GM08714 (cell line): ENCODE results near the gene ELK1.

Source experiments
- H3K4me3 ChIP-seq: fragments of 200-500 bp; sonication (Bioruptor generic); 2 replicates; pipeline ENCODE4 v1.5.1; 2014; ENCODE audit warnings: mild to moderate bottlenecking, low read length, inconsistent platforms
- ZNF274 ChIP-seq: IDR thresholded peaks from 2 replicates; pipeline ENCODE4 v1.6.1; 2012; ENCODE audit warnings: mild to moderate bottlenecking, low read depth, low read length

ELK1 gene

DNA sequence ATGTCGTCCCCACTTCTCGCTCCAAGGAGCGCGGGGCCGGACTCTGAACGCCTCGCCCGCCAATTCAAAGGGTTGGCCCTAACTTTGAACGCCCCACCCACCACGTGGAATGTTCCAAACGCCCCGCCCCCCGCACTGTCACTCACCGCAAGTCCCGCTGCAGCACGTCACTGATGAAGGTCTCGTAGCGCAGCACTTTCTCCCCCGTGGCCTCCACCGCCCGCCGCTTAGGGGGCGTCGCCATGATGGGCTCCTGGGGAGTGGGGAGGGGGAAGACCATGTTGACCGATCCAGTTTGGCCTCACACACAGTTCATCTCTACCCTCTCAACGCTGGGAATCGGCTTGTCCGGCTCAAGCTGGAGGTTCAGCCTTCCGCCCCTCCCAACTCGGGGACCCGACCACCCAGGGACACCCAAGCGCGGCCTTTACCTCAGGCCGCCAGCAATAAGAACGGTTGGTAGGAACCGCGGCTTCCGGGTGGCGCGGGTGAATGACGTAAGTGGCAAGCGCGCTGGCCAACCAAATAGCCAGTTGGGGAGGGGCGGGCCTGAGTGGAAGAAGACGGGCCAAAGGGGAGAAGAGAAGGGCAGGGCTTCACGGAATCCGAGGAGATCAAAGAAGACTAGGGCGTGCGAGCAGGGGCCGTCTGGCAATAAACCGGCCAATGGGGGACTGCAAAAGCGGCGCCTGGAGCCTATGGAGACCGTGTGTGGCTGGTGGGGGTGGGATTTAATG is 8.5 kb upstream of the ELK1 start, which contains the start of gene UXT:
Gene UXT (minus strand): TSS at position 497 of the 737 bp plus-strand sequence. CDS start 253 bp downstream, at position 244.
- no peak for TF ChIP-seq ZNF274
- peak within 1 kb of the TSS; percentile 66 for H3K4me3 ChIP-seq

- no peak for TF ChIP-seq ZNF274
- H3K4me3 ChIP-seq, result peak overlapping the region; percentile 52
Observed at GRCh38 chrX:47658301-47658683, 7.9 kb upstream of the ELK1 start.

DNA sequence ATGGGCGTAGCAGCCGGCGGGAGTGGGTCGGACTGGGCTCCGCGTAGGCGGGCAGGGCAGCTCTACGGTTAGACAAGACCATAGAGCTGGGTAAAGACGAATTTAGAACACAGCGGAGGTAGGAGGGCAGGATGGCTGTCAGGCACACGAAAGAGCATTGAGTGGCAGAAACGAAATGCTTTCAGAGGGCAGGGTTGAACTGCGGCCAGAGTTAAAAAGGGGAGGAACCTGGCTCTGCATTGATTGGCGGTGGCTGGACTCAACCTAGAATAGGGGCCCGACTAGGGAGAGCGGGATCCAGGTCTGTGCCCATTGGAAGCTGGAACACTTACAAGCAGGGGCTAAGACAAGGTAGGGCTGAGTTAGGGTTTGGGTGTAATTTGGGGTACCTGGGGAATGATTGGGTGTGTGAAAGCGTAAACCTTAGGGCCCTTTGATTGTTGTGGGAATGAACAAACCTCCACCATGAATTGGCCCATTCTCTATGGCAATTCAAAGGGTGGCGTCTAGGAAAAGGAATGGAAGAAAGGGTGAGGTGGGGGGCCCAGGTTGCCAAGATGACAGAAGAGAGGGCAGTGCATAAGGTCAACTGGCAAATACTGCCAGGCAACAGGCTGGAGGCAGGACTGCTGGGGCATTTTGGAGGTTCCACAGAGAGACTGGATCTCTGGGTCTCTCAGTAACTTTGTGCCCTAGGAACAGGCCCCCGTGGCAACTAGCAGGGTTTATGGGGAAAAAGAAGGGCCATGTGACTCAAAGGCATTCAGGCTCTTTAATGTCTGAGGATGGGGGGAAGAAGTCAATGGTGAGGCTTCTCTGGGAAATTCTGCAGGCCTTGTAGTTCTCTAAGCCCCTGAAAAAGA is 911 bp upstream of the ELK1 start:
- H3K4me3 ChIP-seq, result peak overlapping the region; percentile 13; the same call in 1 of the 2 replicates
- no peak for TF ChIP-seq ZNF274

- peak overlapping the region; percentile 80 for H3K4me3 ChIP-seq
- TF ChIP-seq ZNF274, result no peak
Observed at GRCh38 chrX:47649781-47650163, 591 bp downstream of the ELK1 start.

- no peak for TF ChIP-seq ZNF274
Observed at GRCh38 chrX:47649271-47649670, 1.1 kb downstream of the ELK1 start.

GRCh38 chrX:47648376-47648775 is 2.0 kb downstream of the ELK1 start:
- H3K4me3 ChIP-seq, result peak overlapping the region; percentile 80; the same call in 1 of the 2 replicates
- TF ChIP-seq ZNF274, result no peak

More at GRCh38 chrX:47649271-47649670, 1.1 kb downstream of the ELK1 start:
- peak overlapping the region; percentile 80 for H3K4me3 ChIP-seq

DNA sequence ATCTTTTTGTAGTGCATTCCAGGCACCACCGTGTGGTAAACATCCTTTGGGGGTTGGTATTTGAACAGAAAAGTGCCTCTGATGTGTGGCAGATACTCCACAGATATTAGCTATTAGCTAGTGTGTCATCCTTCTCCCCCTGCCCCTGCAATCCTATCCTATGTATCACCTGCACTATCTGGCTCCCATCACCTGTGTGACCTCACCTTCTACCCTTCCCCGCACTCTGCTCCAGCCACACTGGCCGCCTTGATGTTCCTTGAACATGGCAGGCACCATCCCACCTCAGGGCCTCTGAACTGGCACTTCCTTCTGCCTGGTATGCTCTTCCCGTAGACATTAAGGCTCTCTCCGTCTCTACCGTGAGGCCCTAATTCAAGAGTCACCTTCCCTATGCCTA is 3.7 kb downstream of the ELK1 start:
- TF ChIP-seq ZNF274, result no peak
- H3K4me3 ChIP-seq, result no peak overlapping the region

GRCh38 chrX:47645530-47645929 is 4.8 kb downstream of the ELK1 start:
- TF ChIP-seq ZNF274, result no peak
- no peak overlapping the region for H3K4me3 ChIP-seq

DNA sequence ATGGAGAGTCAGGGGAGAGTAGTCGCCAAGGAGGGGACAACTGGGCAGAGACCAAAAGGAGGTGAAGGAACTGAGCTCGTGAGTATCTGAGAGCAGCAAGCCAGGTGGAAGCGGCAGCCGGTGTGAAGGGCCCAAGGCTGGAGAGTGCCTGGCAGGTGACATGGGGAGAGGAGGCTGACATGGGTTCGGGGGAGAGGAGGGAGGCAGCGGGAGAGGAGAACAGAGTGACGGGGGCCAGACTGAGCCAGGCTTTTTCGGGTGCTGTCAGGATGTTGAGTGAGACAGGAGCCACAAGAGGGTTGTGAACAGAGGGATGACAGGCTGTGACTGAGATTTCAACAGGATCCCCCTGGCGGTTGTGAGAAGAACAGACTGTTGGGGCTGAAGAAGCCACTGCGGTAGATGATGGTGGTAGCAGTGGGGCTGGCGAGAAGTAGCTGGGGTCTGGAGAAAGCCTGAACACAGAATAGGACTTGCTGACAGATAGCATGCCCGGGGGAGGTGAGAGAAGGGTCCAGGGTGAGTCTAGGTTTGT is 5.7 kb downstream of the ELK1 start:
- H3K4me3 ChIP-seq, result no peak overlapping the region
- no peak for TF ChIP-seq ZNF274

DNA sequence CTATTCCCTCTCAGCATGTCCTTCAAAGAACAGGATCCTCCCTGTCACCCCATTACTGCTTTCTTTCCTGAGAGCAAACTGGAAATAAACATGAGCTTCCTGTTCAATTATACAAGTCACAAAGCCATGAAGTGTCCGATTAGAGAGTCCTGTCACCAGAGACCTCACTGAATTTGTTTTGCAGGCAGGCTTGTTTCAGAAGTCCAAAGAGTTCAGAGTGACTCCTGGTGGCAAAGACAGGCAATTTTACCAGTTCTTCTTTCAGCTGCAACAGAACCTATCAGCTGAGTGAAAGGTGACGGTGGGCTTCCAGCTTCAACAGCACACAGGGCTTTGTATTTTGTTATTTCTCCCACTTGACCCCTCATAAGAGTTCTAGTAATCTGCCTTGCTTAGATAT is 6.4 kb downstream of the ELK1 start:
- no peak overlapping the region for H3K4me3 ChIP-seq
- no peak for TF ChIP-seq ZNF274

GRCh38 chrX:47638816-47639215 is 11.5 kb downstream of the ELK1 start:
- TF ChIP-seq ZNF274, result no peak
- no peak overlapping the region for H3K4me3 ChIP-seq

- TF ChIP-seq ZNF274, result no peak
- H3K4me3 ChIP-seq, result peak overlapping the region; percentile 4; the same call in 1 of the 2 replicates
Observed at GRCh38 chrX:47637546-47638195, 12.7 kb downstream of the ELK1 start.

GRCh38 chrX:47634871-47635575 is 15.3 kb downstream of the ELK1 start:
- TF ChIP-seq ZNF274, result no peak
- no peak overlapping the region for H3K4me3 ChIP-seq

DNA sequence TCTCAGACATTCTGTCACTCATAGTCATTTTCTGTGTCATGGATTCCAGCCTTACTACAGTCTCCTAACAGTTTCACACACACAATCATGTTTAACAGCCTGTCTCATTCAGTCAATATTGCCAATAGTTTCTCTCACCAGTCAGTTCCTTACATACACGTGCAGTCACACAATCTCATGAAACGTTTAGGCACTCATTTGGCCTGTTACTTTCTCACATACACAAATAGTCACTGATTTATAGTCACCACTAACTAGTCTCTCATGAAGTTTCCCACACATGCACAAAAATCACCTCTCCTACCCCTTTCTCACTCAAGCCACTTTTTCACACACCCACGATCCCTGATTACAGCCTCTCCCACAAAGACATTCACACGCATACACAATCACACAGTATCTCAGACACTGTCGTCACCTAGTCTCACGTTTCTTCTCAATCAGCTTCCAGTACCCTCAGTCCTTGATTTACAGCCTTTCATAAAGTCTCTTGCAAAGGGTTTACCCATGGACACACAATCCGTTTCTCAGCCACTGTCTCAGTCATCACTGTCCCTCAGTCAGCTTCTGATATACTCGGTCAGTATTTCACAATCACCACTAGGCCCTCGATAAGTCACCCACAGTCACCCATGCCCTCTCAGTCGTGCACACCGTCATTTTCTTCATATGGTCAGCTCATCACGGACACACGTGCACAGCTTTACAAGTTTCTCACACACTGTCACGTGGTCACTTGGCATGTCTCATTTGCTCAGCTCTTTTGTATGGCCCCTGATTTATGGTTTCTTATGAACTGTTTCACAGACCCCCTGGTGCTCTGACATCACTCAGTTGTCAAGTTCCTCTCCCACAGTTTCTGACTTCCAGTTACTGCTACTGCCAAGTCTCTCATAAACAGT is 16.4 kb downstream of the ELK1 start:
- H3K4me3 ChIP-seq, result no peak overlapping the region
- TF ChIP-seq ZNF274, result no peak
